M059J (cell line): ENCODE measurements around the gene CD40LG. TPM values are rescaled to one million over a fixed set of nuclear protein-coding genes. Genes with fewer than 3 reads are reported as not detected.

Experiments used
- DNase-seq: peaks from one replicate; pipeline ENCODE4 v3.0.0-alpha.2; 2012; ENCODE audit warnings: low read depth
- total RNA-seq: library from RNA; depleted of rRNA; stranded (reverse); fragments of >200 nt; shearing (Covaris generic); gene quantifications from 2 replicates; pipeline ENCODE4 v1.2.3, GENCODE V29; 2014; rRNA removed

The CD40LG gene
- not detected in 2 replicates for total RNA-seq

GRCh38 chrX:136647677-136648360 is at the start of gene CD40LG:
Gene CD40LG (plus strand): TSS chrX:136648158. CDS start chrX:136648249, 91 bp downstream.
- DNase-seq: no peak

- DNase-seq: no peak
Observed at GRCh38 chrX:136598631-136599030, 49.3 kb upstream of the CD40LG start.

- no peak for DNase-seq
Observed at GRCh38 chrX:136600059-136600458, 47.9 kb upstream of the CD40LG start.

- no peak for DNase-seq
Observed at GRCh38 chrX:136607236-136607635, 40.7 kb upstream of the CD40LG start.

DNA sequence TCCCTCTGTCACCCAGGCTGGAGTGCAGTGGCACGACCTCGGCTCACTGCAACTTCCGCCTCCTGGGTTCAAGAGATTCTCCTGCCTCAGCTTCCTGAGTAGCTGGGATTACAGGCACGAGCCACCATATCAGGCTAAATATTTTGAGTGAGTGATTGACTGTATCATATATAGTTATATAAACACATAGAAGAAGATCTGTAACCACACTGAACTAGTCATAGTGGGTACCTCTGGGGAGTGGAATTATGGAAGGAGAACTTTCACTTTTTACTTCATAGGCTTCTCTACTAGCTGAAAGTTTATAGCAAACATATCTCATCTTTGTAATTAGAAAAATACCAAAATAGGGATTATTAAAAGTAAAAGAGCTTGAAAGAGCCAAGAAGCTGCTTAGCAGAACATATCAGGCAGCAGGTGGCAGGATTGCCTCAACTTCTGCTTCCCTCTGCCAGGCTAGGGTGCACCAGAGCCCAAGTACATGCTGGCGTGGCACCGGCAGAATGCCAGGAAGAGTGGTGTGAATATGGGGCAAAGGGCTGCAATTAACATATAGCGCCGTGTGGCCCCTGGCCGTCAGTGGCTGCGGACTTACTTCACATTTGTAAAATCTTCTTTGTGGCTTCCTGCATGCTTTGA is 39.5 kb upstream of the CD40LG start:
- DNase-seq: peak; percentile 49

DNA sequence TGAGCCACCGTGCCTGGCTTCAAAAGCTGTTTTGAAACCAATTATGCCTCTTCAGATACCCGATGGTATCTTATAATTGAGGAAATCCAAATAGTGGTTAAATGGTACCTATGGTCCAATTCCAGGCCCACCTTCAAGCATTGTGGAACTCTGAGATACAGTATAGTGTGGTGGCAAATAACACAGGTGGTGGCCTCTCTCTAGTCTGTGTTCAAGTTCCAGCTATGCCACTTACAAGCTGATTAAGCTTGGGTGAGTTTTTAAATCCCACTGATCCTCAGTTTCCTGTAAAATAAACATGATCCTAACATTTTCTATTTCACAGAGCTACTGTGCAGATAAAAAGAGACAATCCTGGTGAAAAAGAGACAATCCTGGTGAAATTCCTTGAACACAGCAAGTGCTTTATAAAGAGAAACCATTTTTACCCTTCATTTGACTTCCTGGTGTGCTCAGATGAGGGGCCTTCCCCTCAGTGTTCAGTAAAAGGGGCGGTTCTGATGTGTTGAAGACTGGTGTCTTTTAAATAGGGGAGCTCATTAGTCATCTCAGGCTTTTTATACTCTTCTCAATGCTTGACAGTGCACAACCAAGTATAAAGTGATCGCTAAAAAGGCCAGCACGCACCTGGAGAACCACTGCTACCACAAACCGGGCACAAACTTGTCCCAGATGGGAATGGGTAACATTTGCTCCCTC is 30.8 kb upstream of the CD40LG start:
- DNase-seq: no peak

DNA sequence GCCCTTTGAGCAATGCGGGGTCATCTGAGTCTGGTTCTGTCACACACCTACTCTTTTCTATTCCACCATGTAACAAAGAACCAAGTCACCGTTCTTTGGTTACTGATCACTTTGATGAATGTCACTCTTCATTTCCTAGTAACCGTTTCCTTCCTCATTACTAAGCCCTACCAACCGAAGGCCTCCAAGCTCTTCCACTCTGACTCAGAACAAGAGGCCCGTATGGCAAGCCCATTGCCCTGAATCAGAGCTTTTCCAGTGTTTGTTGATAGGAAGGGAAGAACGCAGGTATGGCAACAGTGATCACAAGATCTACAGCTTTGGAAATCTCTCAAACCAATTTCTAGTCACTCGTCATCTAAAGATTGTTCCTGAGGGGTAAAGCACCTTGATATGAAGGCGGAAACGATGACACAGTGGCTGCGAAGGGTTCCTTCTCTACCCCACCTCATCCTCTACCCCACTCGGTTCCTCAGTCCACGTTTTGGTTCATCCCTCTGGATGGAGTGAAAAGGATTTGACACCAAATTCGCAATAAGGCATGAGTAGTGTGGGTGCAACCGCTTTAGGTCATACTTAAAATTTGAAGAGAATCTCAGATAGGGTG is 28.0 kb upstream of the CD40LG start:
- no peak for DNase-seq

GRCh38 chrX:136620780-136621179 is 27.2 kb upstream of the CD40LG start:
- no peak for DNase-seq

DNA sequence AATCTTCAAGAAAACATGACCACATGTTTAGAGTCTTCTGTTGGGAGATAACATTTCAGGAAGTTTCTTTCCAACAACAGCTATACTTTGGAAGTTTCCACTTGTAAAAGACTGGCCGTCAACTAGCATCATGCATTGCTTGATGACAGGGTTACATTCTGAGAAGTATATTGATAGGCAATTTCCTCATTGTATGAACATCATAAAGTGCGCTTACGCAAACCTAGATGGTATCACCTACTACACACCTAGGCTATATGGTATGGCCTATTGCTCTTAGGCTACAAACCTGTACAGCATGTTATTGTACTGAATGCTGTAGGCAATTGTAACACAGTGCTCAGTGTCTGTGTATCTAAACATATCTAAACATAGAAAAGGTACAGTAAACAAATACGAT is 25.4 kb upstream of the CD40LG start:
- no peak for DNase-seq

DNA sequence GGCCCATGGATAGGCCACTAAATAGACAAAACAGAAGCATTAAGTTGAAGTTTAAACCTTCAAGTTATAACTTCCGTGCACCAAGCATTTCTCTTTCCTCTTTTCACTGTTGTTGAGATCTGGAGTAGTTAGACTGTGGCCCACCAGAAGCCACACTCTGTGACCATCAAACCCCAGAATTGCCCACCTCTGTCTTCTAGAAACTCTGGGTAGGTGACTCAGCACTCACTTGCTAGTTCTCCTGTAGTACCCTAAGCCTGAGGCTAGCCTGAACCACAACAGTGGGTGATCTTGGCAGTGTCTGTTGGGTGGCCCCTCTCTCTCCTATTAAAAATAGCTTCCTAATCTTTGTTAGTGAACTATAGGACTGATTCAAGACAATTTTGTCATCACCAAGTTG is 24.6 kb upstream of the CD40LG start:
- DNase-seq: no peak

DNA sequence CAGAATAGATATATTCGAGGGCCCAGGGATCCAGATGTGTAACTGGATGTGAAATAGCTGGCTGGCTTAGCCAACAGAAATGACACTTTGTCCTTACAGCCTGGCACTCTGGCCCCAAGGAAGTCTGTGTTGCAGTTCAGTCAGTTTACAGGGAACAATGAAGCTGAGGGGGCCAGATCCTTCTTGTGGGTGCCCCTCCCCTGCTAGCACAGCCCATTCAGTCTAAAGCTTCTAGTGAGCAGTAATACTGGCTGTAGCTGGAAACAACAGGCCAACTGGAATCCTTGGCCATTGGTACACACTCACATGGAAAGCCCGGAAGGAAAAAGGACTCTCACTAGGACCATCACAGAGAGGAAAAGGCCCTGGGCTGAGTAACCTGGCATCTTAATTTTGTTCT is 22.7 kb upstream of the CD40LG start:
- DNase-seq: no peak

GRCh38 chrX:136626237-136626636 is 21.7 kb upstream of the CD40LG start:
- peak; percentile 26 for DNase-seq

DNA sequence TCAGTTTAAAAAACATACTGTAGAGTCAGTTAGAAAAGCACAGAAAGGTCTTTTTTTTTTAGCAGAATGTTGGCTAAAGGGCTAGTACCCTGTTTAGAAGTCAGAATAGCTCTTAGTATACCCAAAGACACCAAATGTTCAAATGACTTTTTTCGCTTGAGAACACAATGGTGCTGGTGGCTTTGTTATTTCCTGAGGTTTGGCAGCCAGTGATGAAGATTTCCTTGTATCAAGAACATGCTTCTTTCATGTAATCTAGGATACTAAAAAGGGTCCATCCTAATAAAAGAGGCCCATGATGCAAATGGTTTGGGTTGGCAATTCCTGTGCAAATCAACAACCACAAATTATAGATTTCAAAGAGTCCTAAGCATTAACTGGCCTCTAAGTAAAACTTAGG is 21.1 kb upstream of the CD40LG start:
- no peak for DNase-seq

DNA sequence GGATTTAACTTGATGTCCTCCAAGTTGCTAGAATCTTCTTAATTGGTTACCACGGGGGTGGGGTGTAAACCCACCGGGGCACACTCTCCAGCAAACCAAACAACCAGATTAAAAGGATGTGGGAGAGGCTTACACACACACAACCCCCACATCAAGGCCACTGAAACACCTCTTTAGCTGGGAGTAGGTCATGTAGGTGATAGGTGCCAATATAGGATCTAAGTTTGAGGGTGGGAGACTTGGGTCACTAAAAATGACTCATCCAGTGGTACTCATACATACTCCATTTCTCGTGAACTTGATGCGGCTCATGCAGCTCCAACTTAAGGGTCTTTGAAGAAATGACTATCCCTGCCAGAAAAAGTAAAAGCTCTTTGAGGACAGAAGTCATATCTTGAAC is 20.5 kb upstream of the CD40LG start:
- DNase-seq: no peak

DNA sequence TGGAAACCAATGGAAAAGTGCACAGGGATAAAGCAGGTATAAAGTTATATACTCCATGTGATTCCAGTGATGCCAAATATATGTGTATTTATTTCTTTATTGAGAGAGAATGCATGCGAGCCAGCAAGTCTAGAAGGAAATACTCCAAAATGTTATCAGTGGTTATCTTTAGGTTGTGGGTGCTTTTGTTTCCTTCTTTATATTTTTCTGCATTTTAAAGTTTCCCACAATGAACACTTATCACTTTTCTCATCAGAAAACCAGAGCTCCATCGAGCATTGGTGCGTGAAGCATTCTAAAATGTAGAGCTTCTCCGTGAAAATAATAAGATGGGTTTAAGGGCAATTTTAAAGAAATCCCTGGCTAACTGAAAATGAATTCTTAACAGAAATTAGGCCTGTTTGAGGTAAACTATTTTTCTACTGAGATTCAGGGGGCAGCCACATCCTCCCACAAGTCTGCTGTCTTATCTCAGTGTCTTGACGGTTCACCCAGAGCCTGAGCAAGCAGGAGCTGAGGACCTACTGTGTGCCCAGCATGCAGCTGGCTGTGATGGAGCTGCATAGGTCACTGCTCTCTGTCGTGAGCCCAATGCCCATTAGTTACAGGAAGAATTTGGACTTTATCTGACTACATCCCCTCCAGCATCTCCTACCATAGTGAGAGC is 18.7 kb upstream of the CD40LG start:
- no peak for DNase-seq

- DNase-seq: no peak
Observed at GRCh38 chrX:136630881-136631280, 17.1 kb upstream of the CD40LG start.

- no peak for DNase-seq
Observed at GRCh38 chrX:136635235-136635634, 12.7 kb upstream of the CD40LG start.

GRCh38 chrX:136636121-136636520 is 11.8 kb upstream of the CD40LG start:
- no peak for DNase-seq

GRCh38 chrX:136639506-136640176 is 8.3 kb upstream of the CD40LG start:
- peak; percentile 12 for DNase-seq

DNA sequence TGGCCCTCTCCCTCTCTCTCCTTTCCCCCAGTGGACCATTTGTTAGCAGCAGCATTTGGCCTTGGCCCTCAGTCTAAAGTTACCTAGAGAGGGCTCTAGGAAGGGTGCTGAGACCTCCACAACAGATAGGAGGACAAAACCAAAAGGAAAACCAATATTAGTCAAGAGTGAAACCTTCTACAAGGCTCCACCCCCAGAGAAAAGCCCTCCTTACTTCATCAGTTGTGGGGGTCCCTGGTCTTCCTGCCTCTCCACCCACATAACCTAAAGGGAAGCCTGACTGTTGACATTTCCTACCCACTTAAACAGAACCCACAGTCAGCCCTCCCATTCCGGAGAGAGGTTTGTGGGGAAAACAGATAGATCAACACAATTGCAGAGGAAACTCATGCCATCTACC is 4.7 kb upstream of the CD40LG start:
- no peak for DNase-seq

DNA sequence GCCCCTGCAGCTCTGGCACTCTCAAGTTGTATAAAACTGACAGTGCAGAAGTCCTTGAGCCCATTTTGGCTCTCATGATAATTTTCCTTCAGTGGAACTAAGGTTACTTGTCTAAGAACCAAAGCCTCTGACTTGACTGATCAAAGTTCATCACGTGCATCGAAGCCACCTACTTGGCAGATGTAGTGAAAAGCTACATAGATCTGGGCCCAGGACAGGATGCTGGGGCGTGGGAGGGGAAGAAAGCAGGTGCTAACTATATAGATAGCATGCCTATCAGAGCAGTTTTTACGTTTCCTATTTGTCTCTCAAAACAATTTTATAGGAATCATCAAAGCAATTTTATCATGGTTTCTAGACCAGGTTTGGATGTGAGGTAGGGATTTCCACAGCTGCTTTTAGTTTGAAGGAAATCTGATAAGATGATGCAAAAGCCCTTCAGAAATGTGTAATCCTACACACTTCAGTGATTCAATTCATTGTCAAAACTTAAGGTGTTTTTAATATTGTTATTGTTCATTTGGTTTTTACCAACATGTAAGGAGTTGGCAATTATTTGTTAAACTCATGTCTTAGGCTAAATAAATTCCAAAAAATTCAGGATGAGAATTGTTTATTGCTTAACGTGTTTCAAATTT is 1.2 kb upstream of the CD40LG start:
- DNase-seq: no peak
